Lower leg skin (tissue), 4 donors: Measurements from ENCODE around the gene HEATR5A. TPM values are rescaled to one million over a fixed set of nuclear protein-coding genes. Genes with fewer than 3 reads are reported as not detected.
"Not testable (repeated sequence)": the region's sequence is repeated elsewhere in the genome, so short reads cannot be mapped to it uniquely, and the experiment has no call there.

Experiments used
- DNase-seq, 2 donors: peaks; one replicate each; pipeline ENCODE4 v3.0.0-alpha.2; 2019; ENCODE audit warnings: low spot score in 2 of 2
- H3K4me3 ChIP-seq: fragments of 200-600 bp; sonication (generic); 2 replicates; pipeline ENCODE4 v1.5.1; 2017; ENCODE audit warnings: mild to moderate bottlenecking, low read depth; ENCODE audit not compliant: poor library complexity, severe bottlenecking
- CTCF ChIP-seq, 3 donors: fragments of 450-650 bp; IDR thresholded peaks; one replicate each; pipeline ENCODE4 v1.5.1; 2016; ENCODE audit warnings: antibody characterized with exemption in 3 of 3, mild to moderate bottlenecking in 3 of 3, moderate library complexity in 2 of 3
- POLR2A ChIP-seq, 2 donors: fragments of 450-650 bp; IDR thresholded peaks; one replicate each; pipeline ENCODE4 v1.6.1; 2016 to 2017; ENCODE audit warnings: antibody characterized with exemption in 2 of 2, mild to moderate bottlenecking in 1 of 2, moderate library complexity in 1 of 2
- WGBS, 2 donors: methylation state at CpG; one replicate each; pipeline ENCODE4 v1.1.5; 2018; 5-methylcytosine and 5-hydroxymethylcytosine counted together
- intact Hi-C: fragments of 100-400 bp; cut with DNase I; formaldehyde crosslinking; loops from one replicate; pipeline ENCODE4 v1.15.0; 2023; ENCODE audit warnings: low total_unique reads
- total RNA-seq, 4 donors: library from RNA; depleted of rRNA; stranded (reverse); fragments of >200 nt; gene quantifications; one replicate each; pipeline ENCODE4 v1.1.0, GENCODE V29; 2016

The HEATR5A gene
- total RNA-seq, 4 donors from 2014 or later = 7.3 to 11.6 (median 9.8) TPM

DNA sequence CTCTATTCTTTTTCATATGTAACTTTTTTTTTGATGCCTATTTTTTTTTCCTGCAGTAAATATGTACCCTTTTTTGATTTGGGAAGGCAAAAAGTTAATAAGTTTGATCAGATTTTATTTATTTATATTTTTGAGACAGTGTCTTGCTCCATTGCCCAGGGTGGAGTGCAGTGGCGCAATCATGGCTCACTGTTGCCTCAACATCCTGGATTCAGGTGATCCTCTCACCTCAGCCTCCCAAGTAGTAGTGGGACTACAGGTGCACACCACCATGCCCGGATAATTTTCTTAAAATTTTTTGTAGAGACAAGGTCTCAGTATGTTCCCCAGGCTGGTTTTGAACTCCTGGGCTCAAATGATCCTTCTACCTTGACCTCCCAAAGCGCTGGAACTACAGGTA is 79.1 kb downstream of the HEATR5A start:
- intact Hi-C loops = no loop called here
- no peak for DNase-seq
- 92 to 97% methylated on average over 3 of the region's 3 CpGs for WGBS, 2 donors
- H3K4me3 ChIP-seq = no peak overlapping the region
- TF ChIP-seq CTCF (IDR thresholded peaks at IDR 0.05) (no peak), POLR2A (IDR thresholded peaks at IDR 0.05) (no peak)

DNA sequence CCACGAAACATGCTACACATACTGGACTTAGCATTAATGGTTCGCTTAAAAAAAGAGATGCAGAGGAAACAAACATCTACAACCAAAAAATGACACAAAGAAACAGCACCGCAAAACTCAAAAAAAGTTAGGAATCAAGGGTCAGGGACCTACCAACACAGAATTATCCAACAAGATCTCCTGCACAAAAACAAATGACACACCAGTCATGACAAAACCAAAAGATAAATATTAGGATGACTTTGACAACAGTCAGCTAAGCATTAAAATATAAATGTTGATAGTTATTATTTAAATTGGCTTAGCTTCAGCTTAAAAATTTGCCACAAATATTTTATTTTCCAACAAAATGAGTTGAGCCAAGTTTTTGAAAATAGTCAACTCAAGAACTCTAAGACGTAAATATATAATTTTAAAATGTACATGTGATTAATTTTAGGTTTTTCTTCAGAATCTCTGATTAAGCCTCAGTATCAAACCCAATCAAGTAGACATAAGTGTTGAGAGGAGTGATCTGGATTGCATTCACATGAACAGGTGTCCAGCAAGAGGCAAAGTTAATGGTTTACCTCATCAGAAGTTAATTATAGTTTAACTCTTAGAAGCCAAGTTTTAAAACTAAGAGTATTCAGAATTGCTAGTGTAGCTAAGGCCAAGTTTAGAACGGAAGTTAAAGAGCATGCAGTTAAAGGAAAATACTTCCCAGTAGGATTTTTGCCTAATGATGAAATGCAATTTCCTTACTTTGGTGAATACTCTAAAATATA is 79.9 kb downstream of the HEATR5A start:
- WGBS, 2 donors = 80 to 84% methylated on average over 5 of the region's 5 CpGs
- TF ChIP-seq POLR2A (IDR thresholded peaks at IDR 0.05) = no peak
- no peak for TF ChIP-seq CTCF (IDR thresholded peaks at IDR 0.05)
- intact Hi-C loops = no loop called here
- no peak overlapping the region for H3K4me3 ChIP-seq
- DNase-seq = no peak

DNA sequence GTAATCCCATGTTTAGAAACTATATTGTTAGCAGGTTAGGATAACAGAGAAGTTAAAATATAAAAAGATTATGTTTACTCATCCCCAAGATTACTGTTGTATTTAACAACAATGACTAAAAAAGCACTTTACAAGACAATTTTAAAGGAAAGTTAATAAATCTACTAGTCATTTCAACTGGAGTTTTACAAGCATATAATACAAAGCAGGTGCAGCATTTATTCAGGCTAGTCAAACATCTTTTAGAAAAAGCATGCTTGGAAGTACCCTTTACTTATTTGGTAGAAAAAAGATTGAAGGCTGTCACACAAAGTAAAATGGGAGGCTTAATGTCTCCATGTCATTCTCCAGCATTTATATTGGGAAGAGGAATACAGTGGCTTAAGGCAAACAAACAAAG is 80.6 kb downstream of the HEATR5A start:
- intact Hi-C loops = no loop called here
- DNase-seq = no peak
- TF ChIP-seq POLR2A (IDR thresholded peaks at IDR 0.05) = no peak
- no peak for TF ChIP-seq CTCF (IDR thresholded peaks at IDR 0.05)
- H3K4me3 ChIP-seq = no peak overlapping the region

- no peak overlapping the region for H3K4me3 ChIP-seq
- 84 to 90% methylated on average over 2 of the region's 2 CpGs for WGBS, 2 donors
- no peak for DNase-seq
- intact Hi-C loops = no loop called here
- no peak for TF ChIP-seq POLR2A (IDR thresholded peaks at IDR 0.05)
- no peak for TF ChIP-seq CTCF (IDR thresholded peaks at IDR 0.05)
These were observed 83.0 kb downstream of the HEATR5A start for GRCh38 chr14:31337331-31337730.

DNA sequence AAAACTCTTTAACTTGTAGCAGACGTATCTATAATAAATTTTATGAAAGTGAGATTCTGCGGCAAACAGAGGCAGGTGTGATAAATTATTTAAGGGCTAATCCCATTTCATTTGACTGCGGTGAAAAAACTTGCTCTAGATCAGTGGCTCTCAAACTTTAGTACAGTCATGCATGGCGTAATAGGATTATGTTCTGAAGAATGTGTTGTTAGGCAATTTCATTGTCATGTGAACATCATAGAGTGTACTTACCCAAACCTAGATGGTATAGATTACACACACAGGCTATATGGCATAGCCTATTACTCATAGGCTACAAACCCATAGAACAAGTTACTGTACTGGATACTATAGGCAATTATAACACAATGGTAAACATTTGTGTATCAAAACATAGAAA is 83.7 kb downstream of the HEATR5A start:
- no peak for DNase-seq
- TF ChIP-seq CTCF (IDR thresholded peaks at IDR 0.05) (no peak), POLR2A (IDR thresholded peaks at IDR 0.05) (no peak)
- intact Hi-C loops = no loop called here
- 77 to 86% methylated on average over 4 of the region's 4 CpGs for WGBS, 2 donors
- no peak overlapping the region for H3K4me3 ChIP-seq

- not testable (repeated sequence) for DNase-seq
- WGBS, 2 donors = 83 to 88% methylated on average over 1 of the region's 1 CpG
These were observed 89.0 kb downstream of the HEATR5A start for GRCh38 chr14:31331395-31331794.

GRCh38 chr14:31329876-31330521 is 90.4 kb downstream of the HEATR5A start:
- intact Hi-C loops, DNase-seq, H3K4me3 ChIP-seq: not testable (repeated sequence)
- 94 to 97% methylated on average over 8 of the region's 8 CpGs for WGBS, 2 donors

More at GRCh38 chr14:31331395-31331794, 89.0 kb downstream of the HEATR5A start:
- H3K4me3 ChIP-seq, intact Hi-C loops: not testable (repeated sequence)
